ENCODE results near the gene FBXW5.
A peak's percentile ranks its signal among the peaks of the same experiment; 100 is the strongest.

The FBXW5 gene

DNA sequence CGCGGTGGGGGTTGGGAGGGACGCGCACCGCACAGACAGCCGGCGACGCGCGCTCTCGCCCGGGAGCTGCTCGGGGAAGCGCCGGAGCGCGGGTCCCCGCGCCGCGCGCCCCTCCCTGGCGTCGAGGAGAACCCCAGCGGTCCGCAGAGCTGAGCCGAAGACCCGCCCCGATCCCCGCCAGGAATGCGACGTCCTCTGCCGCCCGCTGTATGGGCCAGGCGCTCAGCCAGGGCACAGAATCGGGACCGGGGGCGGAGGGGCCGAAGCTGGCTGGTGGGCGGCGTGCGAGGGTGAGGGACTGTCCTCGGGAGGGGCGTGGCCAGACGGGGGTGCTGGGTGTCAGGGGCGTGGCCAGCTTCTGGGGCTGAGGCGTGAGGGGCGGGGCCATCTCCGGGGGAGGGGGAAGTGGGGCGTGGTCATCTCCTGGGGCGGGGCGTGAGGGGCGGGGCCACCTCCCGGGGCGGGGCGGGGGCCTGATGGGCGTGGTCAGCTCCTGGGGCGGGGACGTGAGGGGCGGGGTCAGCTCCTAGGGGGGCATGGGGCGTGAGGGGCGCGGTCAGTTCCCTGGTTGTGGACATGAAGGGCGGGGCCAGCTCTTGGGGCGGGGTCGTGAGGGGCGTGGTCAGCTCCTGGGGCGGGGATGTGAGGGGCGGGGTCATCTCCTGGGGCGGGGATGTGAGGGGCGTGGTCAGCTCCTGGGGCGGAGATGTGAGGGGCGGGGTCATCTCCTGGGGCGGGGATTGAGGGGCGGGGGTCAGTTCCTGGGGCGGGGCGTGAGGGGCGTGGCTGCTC lies 33.7 kb upstream of the FBXW5 start:
- peak; percentile 88 for DNase-seq
- TF ChIP-seq CTCF (IDR thresholded peaks at IDR 0.05; ENCODE audit: low read depth, low read length), result no peak
- Histone ChIP-seq H3K36me3 (no peaks in the 10 kb centered on the region), H3K4me3 (ENCODE audit: low read depth, low read length) (peak overlapping the region; percentile 31), H3K27me3 (no peaks in the 10 kb centered on the region), H3K4me1 (peaks cover 20% of the 10 kb centered on the region), H3K9me3 (no peaks in the 10 kb centered on the region)

GRCh38 chr9:136977649-136978072 lies 33.1 kb upstream of the FBXW5 start:
- Histone ChIP-seq H3K27me3 (no peaks in the 10 kb centered on the region), H3K4me1 (peaks cover 19% of the 10 kb centered on the region), H3K36me3 (no peaks in the 10 kb centered on the region), H3K9me3 (no peaks in the 10 kb centered on the region), H3K4me3 (ENCODE audit: low read depth, low read length) (peak overlapping the region; percentile 31; the same call in 1 of the 2 replicates)
- DNase-seq, result no peak
- no peak for TF ChIP-seq CTCF (IDR thresholded peaks at IDR 0.05; ENCODE audit: low read depth, low read length)

- Histone ChIP-seq H3K27me3 (no peaks in the 10 kb centered on the region), H3K36me3 (no peaks in the 10 kb centered on the region), H3K9me3 (no peaks in the 10 kb centered on the region), H3K4me3 (ENCODE audit: low read depth, low read length) (peak within 1 kb of the TSS; percentile 31), H3K4me1 (peaks cover 18% of the 10 kb centered on the region)
- no peak for DNase-seq
- no peak for TF ChIP-seq CTCF (IDR thresholded peaks at IDR 0.05; ENCODE audit: low read depth, low read length)
These were observed 32.7 kb upstream of the FBXW5 start, which contains the start of gene PTGDS for GRCh38 chr9:136977223-136977622. PTGDS (plus strand) TSS chr9:136977504; CDS start chr9:136977579, 75 bp downstream.

- H3K36me3 ChIP-seq, result no peaks in the 10 kb centered on the region
- no peaks in the 10 kb centered on the region for H3K27me3 ChIP-seq
- peaks cover 2% of the 10 kb centered on the region for H3K4me1 ChIP-seq
- H3K9me3 ChIP-seq, result no peaks in the 10 kb centered on the region
- no peak for DNase-seq
- H3K4me3 ChIP-seq (ENCODE audit: low read depth, low read length), result no peak overlapping the region
- TF ChIP-seq CTCF (IDR thresholded peaks at IDR 0.05; ENCODE audit: low read depth, low read length), result 0 out of 2 replicates have a peak, but pooled peaks have one; percentile 7
These were observed 31.1 kb upstream of the FBXW5 start for GRCh38 chr9:136975644-136976043.

DNA sequence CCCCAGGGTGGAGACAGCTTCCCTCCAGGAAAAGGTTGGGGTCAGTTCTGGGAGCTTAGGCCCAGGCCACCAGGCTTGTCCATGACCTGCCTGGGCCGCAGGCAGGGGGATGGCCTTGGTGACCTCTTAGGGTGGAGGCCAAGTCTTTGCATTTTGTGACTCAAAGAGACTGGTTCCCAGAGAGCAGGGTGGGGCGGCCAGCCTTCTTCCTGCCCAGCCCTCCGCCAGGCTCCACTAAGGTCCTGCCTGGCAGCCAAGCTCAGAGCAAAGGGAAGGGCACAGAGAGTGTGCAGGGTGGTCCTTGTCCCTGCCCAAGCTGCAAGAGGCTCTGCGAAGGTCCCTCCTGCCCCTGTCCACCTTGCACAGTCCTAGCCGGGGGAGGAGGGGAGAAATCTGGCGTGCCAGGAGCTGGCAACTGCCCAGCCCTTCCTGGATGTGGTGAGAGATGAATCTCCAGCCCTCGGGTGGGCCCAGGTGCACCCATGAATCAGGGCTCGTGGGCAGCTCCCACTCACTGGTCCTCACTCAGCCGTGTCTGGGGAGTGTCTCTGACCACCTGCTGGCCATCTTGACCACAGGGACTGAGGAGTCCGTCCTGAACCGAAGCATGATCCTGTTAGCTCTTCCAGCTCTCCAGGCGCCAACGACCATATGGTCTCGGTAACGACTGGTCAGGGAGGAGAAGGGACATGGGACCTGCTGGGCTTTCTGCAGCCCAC lies 30.4 kb upstream of the FBXW5 start:
- no peaks in the 10 kb centered on the region for H3K27me3 ChIP-seq
- no peaks in the 10 kb centered on the region for H3K9me3 ChIP-seq
- no peak overlapping the region for H3K4me3 ChIP-seq (ENCODE audit: low read depth, low read length)
- no peak for DNase-seq
- no peaks in the 10 kb centered on the region for H3K36me3 ChIP-seq
- no peak for TF ChIP-seq CTCF (IDR thresholded peaks at IDR 0.05; ENCODE audit: low read depth, low read length)
- H3K4me1 ChIP-seq, result no peaks in the 10 kb centered on the region

All from BE2C (cell line).